Colonic mucosa (tissue), 4 donors: Measurements from ENCODE around the gene LCLAT1. TPM values are rescaled to one million over a fixed set of nuclear protein-coding genes. Genes with fewer than 3 reads are reported as not detected.

Experiments used
- DNase-seq: peaks from one replicate; pipeline ENCODE4 v3.0.0-alpha.2; 2020
- H3K27ac ChIP-seq: fragments of 200-600 bp; one replicate; pipeline ENCODE4 v1.8.0; 2021
- H3K27me3 ChIP-seq: fragments of 200-600 bp; one replicate; pipeline ENCODE4 v1.8.0; 2021
- H3K36me3 ChIP-seq: fragments of 200-600 bp; one replicate; pipeline ENCODE4 v1.8.0; 2021
- H3K4me1 ChIP-seq: fragments of 200-600 bp; one replicate; pipeline ENCODE4 v1.8.0; 2021; ENCODE audit warnings: mild to moderate bottlenecking
- H3K4me3 ChIP-seq: fragments of 200-600 bp; one replicate; pipeline ENCODE4 v1.8.0; 2021
- H3K9ac ChIP-seq, 2 donors: one replicate each; pipeline ENCODE4 v1.7.0; 2013; ENCODE audit warnings: control low read depth in 2 of 2, low read depth in 2 of 2, low read length in 2 of 2
- H3K9me3 ChIP-seq: fragments of 200-600 bp; one replicate; pipeline ENCODE4 v1.8.0; 2021
- intact Hi-C: fragments of 100-400 bp; cut with DNase I; formaldehyde crosslinking; loops from one replicate; pipeline ENCODE4 v1.14.1; 2022
- total RNA-seq, 2 donors: library from RNA; stranded (reverse); fragmentation: NEBNext Ultra II Directional in 1 of 2; extraction: Animal tissue kit (Norgen Biotek cat#: 25700) in 1 of 2; gene quantifications; one replicate each; pipeline ENCODE4 v1.2.1, GENCODE V29; 2021
- TF ChIP-seq, protein P1 (sequence below): fragments of 200-600 bp; IDR thresholded peaks from one replicate; pipeline ENCODE4 v1.8.0; 2022; ENCODE audit warnings: antibody characterized with exemption, mild to moderate bottlenecking
- donor health status: healthy.
- donor health status: DM: no; HTN: no; CAD: no.
- donor health status: DM: no; HTN: no; CAD: no.

Gene LCLAT1
- total RNA-seq, 2 donors from 2014 or later, result 20.0 to 25.5 TPM

DNA sequence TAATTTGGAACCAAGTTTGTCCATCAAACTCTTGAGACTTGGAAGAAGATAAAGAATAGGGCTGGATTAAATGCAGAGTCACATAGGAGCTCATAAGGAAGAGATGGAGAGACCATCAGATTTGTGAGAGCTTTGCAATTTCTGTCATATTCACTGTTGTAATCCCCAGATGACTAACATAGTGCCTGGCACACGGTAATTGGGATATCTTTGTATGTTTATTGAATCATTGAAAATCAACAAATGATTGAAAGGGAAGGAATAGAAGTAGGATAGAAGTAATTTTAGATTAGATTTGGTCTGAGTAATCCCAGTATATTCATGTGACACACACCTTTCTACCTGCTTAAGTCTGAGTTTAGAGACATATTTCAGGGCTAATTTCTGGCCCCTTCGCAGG is 75.4 kb downstream of the LCLAT1 start:
- no peak for DNase-seq
- H3K9ac ChIP-seq, result no peak overlapping the region
- no peak overlapping the region for H3K27ac ChIP-seq
- no peaks in the 10 kb centered on the region for H3K36me3 ChIP-seq
- intact Hi-C loops, result no loop called here
- no peak overlapping the region for H3K4me3 ChIP-seq
- TF ChIP-seq, protein P1, sequence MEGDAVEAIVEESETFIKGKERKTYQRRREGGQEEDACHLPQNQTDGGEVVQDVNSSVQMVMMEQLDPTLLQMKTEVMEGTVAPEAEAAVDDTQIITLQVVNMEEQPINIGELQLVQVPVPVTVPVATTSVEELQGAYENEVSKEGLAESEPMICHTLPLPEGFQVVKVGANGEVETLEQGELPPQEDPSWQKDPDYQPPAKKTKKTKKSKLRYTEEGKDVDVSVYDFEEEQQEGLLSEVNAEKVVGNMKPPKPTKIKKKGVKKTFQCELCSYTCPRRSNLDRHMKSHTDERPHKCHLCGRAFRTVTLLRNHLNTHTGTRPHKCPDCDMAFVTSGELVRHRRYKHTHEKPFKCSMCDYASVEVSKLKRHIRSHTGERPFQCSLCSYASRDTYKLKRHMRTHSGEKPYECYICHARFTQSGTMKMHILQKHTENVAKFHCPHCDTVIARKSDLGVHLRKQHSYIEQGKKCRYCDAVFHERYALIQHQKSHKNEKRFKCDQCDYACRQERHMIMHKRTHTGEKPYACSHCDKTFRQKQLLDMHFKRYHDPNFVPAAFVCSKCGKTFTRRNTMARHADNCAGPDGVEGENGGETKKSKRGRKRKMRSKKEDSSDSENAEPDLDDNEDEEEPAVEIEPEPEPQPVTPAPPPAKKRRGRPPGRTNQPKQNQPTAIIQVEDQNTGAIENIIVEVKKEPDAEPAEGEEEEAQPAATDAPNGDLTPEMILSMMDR, result no peak
- no peaks in the 10 kb centered on the region for H3K27me3 ChIP-seq
- H3K9me3 ChIP-seq, result no peaks in the 10 kb centered on the region
- no peaks in the 10 kb centered on the region for H3K4me1 ChIP-seq

DNA sequence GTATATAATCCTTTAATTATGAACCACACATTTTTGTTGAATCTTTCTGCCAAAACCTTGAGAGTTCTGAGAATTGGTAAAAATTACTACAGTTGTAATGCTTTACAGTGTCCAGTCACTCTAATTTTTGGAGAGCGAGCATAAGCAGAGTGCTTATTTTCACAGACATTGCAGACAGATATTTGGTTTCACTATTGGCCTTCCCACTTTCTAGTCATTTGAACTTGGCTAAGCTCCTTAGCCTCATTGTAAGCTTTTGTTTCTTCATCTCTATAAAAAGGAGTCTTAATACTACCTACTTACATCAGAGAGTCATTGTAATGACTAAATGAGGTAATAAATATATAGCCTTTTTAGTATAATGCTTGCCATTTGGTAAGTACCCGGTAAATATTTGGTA is 80.4 kb downstream of the LCLAT1 start:
- no peak for DNase-seq
- H3K4me3 ChIP-seq, result no peak overlapping the region
- no peaks in the 10 kb centered on the region for H3K9me3 ChIP-seq
- H3K27ac ChIP-seq, result no peak overlapping the region
- no peaks in the 10 kb centered on the region for H3K4me1 ChIP-seq
- intact Hi-C loops, result no loop called here
- no peaks in the 10 kb centered on the region for H3K27me3 ChIP-seq
- TF ChIP-seq, protein P1, result no peak
- no peaks in the 10 kb centered on the region for H3K36me3 ChIP-seq
- no peak overlapping the region for H3K9ac ChIP-seq

DNA sequence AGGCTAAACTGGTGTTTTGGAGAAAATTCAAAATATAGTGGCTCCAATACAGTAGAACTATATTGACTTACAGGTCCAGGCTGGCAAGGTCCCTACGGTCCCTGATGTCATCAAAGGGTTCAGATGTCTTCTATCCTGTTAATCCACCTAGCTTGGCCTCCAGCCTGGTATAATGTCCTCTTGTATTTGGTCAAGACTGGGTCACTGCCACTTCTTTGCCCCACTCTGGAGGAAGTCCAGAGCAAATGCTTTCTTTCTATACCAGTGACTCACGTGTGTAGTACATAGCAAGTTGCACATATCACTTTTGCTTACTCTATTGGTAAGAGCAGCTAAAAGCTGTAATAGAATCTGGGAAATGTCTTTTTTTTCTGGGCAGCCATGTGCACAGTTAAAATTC is 80.8 kb downstream of the LCLAT1 start:
- TF ChIP-seq, protein P1, result no peak
- no peak overlapping the region for H3K4me3 ChIP-seq
- H3K27me3 ChIP-seq, result no peaks in the 10 kb centered on the region
- intact Hi-C loops, result no loop called here
- no peaks in the 10 kb centered on the region for H3K9me3 ChIP-seq
- no peak overlapping the region for H3K9ac ChIP-seq
- DNase-seq, result no peak
- H3K36me3 ChIP-seq, result no peaks in the 10 kb centered on the region
- H3K4me1 ChIP-seq, result no peaks in the 10 kb centered on the region
- no peak overlapping the region for H3K27ac ChIP-seq

DNA sequence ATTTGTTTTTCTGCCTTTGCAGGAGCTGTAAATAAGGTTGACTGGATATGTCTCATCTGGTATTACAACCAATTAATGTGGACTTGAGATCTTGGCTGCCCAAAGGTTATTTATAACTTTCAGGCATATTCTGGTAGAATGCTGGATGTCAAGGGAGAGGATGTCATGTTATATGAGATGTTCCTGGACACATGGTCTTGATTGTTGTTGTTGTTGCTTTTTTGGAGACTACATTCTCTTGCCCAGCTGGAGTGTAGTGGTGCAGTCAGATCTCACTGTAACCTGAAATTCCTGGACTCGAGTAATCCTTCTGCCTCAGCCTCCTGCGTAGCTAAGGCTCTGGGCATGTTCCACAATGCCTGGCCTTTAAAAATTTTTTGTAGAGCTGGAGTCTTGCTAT is 83.3 kb downstream of the LCLAT1 start:
- no peak for DNase-seq
- Histone ChIP-seq H3K4me3 (no peak overlapping the region), H3K36me3 (no peaks in the 10 kb centered on the region), H3K4me1 (no peaks in the 10 kb centered on the region), H3K9ac (no peak overlapping the region), H3K27me3 (no peaks in the 10 kb centered on the region), H3K9me3 (no peaks in the 10 kb centered on the region), H3K27ac (no peak overlapping the region)
- intact Hi-C loops, result no loop called here
- TF ChIP-seq, protein P1, result no peak

DNA sequence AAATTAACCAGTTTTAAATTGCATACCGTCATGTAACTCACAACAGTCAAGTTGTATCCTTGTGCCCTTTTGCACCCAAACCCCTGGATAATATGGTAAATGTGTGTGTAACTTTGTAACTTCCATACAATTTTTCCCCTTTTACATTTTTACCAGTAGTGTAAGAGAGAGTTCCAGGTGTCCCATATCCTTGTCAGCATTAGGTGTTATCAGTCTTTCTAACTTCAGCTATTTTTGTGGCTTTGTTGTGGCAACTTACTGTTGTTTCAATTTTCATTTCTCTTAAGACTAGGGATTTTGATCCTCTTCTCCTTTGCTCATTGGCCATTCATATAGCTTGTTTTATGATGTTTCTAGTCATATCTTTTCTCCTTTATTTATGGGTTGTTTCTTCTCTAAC is 94.6 kb downstream of the LCLAT1 start:
- H3K36me3 ChIP-seq, result no peaks in the 10 kb centered on the region
- TF ChIP-seq, protein P1, result no peak
- H3K27me3 ChIP-seq, result no peaks in the 10 kb centered on the region
- intact Hi-C loops, result no loop called here
- H3K9me3 ChIP-seq, result no peaks in the 10 kb centered on the region
- no peak overlapping the region for H3K4me3 ChIP-seq
- no peaks in the 10 kb centered on the region for H3K4me1 ChIP-seq
- DNase-seq, result no peak
- no peak overlapping the region for H3K27ac ChIP-seq
- H3K9ac ChIP-seq, result no peak overlapping the region

DNA sequence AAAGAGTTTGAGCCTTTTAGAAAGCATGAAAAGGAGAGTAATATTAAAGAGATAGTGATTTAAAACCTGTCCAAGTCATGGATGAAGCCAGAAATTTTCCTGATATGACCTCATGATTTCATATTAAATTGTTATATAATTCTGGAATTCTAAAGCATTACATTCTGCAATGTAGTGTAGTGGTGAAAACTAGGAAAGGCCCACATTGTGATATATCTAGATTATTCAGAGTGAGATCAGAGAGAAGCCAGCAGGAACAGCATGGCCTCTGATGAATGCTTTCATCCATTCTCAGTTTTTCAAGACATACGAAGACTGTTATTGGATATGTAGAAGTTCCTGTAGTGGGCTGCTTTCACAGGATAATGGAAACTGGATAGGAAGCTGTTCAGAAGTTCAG is 98.8 kb downstream of the LCLAT1 start:
- Histone ChIP-seq H3K36me3 (no peaks in the 10 kb centered on the region), H3K4me1 (no peaks in the 10 kb centered on the region), H3K27me3 (no peaks in the 10 kb centered on the region), H3K9ac (no peak overlapping the region), H3K4me3 (no peak overlapping the region), H3K9me3 (no peaks in the 10 kb centered on the region), H3K27ac (no peak overlapping the region)
- intact Hi-C loops, result no loop called here
- no peak for DNase-seq
- TF ChIP-seq, protein P1, result no peak
